B cell (primary cell): Measurements from ENCODE around the gene C19orf47.

ENCODE experiments used
- CTCF ChIP-seq: fragments of 200-600 bp; IDR thresholded peaks from one replicate; pipeline ENCODE4 v1.8.0; 2022; ENCODE audit warnings: antibody characterized with exemption, mild to moderate bottlenecking
- EZH2 ChIP-seq: IDR thresholded peaks from 2 replicates; pipeline ENCODE4 v1.6.1; 2012; ENCODE audit warnings: borderline replicate concordance, low read depth, mild to moderate bottlenecking, moderate library complexity, low read length; ENCODE audit not compliant: insufficient read depth, poor library complexity, severe bottlenecking

GRCh38 chr19:40339018-40339728 is 9.0 kb downstream of the C19orf47 start:
- TF ChIP-seq CTCF (no peak), EZH2 (no peak)
